ENCODE results near the gene PJA2.

- no peak for TF ChIP-seq CTCF (conservative IDR thresholded peaks at IDR 0.05; ENCODE audit: low read depth, low read length)
- TF ChIP-seq EZH2 (IDR thresholded peaks at IDR 0.05; ENCODE audit: low read length, unreplicated experiment), result no peak
- TF ChIP-seq EZH2phosphoT487 (IDR thresholded peaks at IDR 0.05; ENCODE audit: borderline replicate concordance, low read length), result no peak
Observed at GRCh38 chr5:109335114-109335513, 74.7 kb downstream of the PJA2 start.

All from PC-3 (cell line).